GM12874 (cell line): ENCODE data around the gene SURF1.
A peak's percentile ranks its signal among the peaks of the same experiment; 100 is the strongest.

ENCODE experiments used
- CTCF ChIP-seq: IDR thresholded peaks from 2 replicates; pipeline ENCODE4 v1.5.1; 2011; ENCODE audit warnings: low read depth, mild to moderate bottlenecking, control low read depth, low read length, moderate library complexity; ENCODE audit not compliant: insufficient read depth

SURF1 gene

GRCh38 chr9:133357656-133358055 is 1.4 kb upstream of the SURF1 start:
- no peak for TF ChIP-seq CTCF

GRCh38 chr9:133355881-133356357 is 368 bp downstream of the SURF1 start:
- 0 out of 2 replicates have a peak, but pooled peaks have one; percentile 6 for TF ChIP-seq CTCF

GRCh38 chr9:133354766-133355165 is 1.5 kb downstream of the SURF1 start:
- no peak for TF ChIP-seq CTCF

- TF ChIP-seq CTCF: no peak
These were observed 2.7 kb downstream of the SURF1 start for GRCh38 chr9:133353548-133353947.

- no peak for TF ChIP-seq CTCF
These were observed 3.5 kb downstream of the SURF1 start for GRCh38 chr9:133352635-133353340.

- peak; percentile 79 for TF ChIP-seq CTCF
These were observed 4.2 kb downstream of the SURF1 start for GRCh38 chr9:133351908-133352634.

GRCh38 chr9:133351526-133351907 is 4.8 kb downstream of the SURF1 start:
- TF ChIP-seq CTCF: no peak
